Retinal pigment epithelial cell (primary cell): ENCODE results near the gene FRY.
"Not testable (repeated sequence)": the region's sequence is repeated elsewhere in the genome, so short reads cannot be mapped to it uniquely, and the experiment has no call there.

Source experiments
- DNase-seq: peaks from one replicate; pipeline ENCODE4 v3.0.0-alpha.2; 2010; ENCODE audit warnings: low read depth
- H3K4me3 ChIP-seq: 2 replicates; pipeline ENCODE4 v1.5.1; 2011; ENCODE audit warnings: mild to moderate bottlenecking, low read length, control low read depth, moderate library complexity
- CTCF ChIP-seq: conservative IDR thresholded peaks from 2 replicates; pipeline ENCODE4 v1.5.1; 2011; ENCODE audit warnings: low read depth, low read length, control low read depth, inconsistent platforms

The FRY gene

GRCh38 chr13:32045982-32046785 lies 14.6 kb downstream of the FRY start:
- no peak overlapping the region for H3K4me3 ChIP-seq
- TF ChIP-seq CTCF: no peak
- DNase-seq: peak; percentile 15

GRCh38 chr13:32047088-32047487 lies 15.5 kb downstream of the FRY start:
- no peak overlapping the region for H3K4me3 ChIP-seq
- TF ChIP-seq CTCF: no peak
- no peak for DNase-seq

- DNase-seq: no peak
- no peak overlapping the region for H3K4me3 ChIP-seq
- TF ChIP-seq CTCF: no peak
These were observed 16.2 kb downstream of the FRY start for GRCh38 chr13:32047793-32048192.

DNA sequence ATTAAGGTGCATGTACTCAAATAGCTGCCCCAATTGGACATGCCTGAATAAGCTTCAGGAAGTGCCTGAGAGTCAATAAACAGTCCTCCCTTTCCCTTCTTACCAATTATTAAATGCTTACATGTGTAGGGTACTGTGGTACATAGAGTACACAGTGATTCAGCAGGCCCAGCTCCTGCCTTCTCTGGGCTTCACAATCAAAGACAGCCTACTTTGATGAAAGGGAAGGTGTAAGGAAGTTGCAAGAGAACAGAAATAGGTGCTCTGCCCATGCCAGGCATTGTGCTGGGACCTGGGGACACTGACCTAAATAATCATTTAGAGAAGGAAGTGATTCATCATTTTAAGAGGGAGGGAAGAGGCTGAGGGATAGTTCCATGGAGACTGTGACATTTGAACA lies 17.2 kb downstream of the FRY start:
- no peak for DNase-seq
- no peak overlapping the region for H3K4me3 ChIP-seq
- no peak for TF ChIP-seq CTCF

GRCh38 chr13:32051156-32051555 lies 19.6 kb downstream of the FRY start:
- H3K4me3 ChIP-seq: no peak overlapping the region
- no peak for TF ChIP-seq CTCF
- no peak for DNase-seq

GRCh38 chr13:32056316-32056715 lies 24.7 kb downstream of the FRY start:
- DNase-seq: no peak
- H3K4me3 ChIP-seq: no peak overlapping the region
- TF ChIP-seq CTCF: no peak

- not testable (repeated sequence) for DNase-seq, H3K4me3 ChIP-seq
These were observed 25.8 kb downstream of the FRY start for GRCh38 chr13:32057325-32057724.

GRCh38 chr13:32059511-32059984 lies 28.0 kb downstream of the FRY start:
- TF ChIP-seq CTCF: no peak
- no peak for DNase-seq
- H3K4me3 ChIP-seq: no peak overlapping the region
